CD4-positive, alpha-beta T cell treated with Interleukin-17A for 1 hour (primary cell): ENCODE results near the gene MAP3K5.

Experiments used
- DNase-seq: peaks from one replicate; pipeline ENCODE4 v3.0.0-alpha.2; 2020

Gene MAP3K5

DNA sequence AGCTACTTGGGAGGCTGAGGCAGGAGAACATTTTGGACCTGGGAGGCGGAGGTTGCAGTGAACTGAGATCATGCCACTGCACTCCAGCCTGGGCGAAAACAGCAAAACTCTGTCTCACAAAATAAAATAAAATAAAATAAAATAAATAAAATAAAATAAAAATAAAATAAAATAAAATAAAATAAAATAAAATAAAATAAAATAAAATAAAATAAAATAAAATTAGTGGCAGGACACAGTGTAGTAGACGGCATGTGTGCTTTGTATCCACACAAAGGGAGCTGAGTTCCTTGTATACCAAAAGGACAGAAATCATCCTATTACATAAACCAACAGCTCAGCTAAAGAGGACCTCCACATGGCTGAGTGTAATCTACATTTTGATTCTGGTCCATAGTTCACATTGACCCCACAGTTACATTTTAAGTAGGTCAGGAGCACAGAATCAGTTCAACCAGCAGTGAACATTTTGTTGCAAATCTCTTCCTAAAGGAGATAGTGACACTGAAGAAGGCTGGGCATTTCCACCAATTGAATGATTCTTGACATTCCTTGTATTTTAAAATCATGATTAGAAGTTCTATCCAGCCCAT, 150.3 kb downstream of the MAP3K5 start:
- DNase-seq = no peak

DNA sequence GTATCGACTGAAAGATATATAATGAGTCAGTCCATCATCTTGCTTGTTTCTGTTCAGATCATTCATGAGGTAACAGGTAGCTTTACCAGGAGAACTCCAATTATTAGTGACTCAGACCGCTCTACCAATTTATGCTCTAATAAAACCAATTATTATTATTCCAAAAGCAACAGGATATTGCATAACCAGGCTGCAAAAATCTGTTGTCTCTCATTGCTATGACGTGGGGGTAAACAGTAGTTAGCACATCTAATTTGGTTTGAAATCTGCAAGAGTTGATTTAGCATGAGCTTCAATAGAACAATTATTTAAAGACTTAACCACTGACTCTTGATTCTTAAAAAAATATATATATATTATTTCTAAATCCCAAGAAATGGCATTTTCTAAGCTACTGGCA, 151.1 kb downstream of the MAP3K5 start:
- no peak for DNase-seq

DNA sequence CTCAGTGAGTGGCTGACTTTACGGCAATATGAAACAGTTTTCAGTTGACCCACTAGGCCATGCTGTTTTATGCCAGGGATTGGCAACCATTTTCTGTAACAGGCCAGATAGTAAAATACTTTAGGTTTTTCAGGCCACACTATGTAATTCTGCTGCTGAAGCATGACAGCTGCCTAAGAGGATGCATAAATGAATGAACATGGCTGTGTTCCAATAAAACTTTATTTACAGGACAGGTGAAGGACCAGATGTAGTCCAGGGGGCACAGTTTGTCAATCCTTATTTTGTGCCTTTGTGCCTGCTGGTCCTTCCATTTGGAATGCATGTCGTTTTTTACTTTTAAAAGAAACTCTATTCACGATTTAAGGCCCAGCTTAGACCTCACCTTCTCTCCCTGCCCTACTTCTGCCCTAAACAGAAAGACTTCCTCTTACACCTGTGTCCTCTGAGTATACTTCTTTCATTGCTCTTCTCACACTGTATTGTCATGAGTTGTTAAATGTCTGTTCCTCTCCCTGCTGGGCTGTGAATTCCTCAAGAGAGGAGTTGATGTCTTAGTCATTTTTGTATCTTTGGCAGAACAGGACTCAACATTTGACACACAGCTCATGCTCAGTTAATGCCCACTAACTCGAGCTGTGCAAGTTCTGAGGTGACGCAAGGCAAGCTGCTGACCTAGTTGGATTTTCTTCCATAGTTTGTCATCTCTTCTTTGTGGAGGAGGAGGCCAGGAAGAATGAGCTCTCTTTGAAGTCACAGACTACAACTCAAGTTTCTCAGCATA, 152.0 kb downstream of the MAP3K5 start:
- no peak for DNase-seq

DNA sequence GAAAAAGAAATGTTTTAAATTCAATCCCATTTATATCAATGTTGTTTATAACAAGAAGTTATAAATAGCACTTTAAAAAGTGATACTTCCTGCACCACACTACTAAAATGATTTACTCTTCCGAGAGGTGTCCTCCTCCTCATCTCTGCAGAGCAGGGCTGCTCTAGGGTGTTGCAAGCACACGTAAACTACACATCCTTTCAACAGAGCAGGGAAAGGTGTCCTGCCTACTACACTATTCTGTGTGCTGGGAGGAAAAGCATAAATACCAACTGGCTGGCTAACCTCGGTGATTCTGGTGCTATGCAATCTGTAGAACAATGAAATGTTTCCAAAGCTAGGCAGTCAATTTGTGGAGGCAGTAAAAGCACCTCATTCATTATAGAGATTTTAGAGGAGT, 152.6 kb downstream of the MAP3K5 start:
- no peak for DNase-seq

DNA sequence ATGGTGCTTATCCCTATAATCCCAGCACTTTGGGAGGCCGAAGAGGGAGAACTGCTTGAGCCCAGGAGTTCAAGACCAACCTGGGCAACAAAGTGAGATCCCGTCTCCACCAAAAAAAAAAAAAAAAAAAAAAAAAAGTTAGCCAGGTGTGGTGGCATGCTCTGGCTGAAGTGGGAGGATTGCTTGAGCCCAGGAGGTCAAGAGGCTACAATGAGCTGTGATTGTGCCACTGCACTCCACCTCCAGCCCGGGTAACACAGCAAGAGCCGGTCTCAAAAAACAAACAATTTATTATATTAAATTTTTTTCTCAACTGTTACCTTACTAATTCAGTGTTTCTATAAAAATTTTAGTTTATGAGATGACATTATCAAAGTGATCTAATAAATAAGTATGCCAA, 156.7 kb downstream of the MAP3K5 start:
- DNase-seq = no peak

DNA sequence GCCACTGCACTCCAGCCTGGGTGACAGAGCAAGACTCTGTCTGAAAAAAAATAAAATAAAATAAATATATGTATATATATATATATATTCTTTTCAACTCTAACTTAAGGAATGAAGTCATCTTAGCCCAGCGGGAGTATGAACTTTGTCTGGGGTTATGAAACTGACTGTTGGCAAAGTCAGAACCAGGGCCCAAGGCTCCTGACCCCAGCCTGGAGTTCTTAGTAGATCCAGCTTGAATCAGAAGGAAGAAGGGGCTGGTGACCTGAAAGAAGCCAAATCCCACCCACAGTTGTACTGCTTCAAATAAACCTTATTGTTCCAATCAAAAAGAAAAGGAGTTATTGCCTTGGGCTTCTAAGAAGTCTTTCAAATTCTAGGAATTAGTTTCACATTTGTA, 158.9 kb downstream of the MAP3K5 start:
- no peak for DNase-seq

DNA sequence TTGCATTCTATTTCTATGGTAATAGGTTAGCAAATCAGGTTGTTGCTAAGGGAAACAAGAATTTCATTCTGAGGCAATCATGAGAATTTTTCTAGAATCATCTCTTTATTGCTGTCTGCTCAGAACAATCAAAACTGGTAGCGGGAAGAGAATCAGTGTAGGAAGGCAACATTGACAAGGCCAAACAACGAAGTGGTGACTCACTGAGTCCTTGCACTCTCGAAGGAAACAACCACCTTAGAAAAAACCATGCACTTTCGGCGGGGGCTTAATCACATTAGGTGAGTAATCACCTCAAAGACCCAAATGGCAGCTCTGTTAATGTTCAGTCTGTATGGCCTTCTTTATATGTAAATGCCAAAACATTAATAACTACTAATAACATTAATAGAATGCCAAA, 163.3 kb downstream of the MAP3K5 start:
- no peak for DNase-seq

DNA sequence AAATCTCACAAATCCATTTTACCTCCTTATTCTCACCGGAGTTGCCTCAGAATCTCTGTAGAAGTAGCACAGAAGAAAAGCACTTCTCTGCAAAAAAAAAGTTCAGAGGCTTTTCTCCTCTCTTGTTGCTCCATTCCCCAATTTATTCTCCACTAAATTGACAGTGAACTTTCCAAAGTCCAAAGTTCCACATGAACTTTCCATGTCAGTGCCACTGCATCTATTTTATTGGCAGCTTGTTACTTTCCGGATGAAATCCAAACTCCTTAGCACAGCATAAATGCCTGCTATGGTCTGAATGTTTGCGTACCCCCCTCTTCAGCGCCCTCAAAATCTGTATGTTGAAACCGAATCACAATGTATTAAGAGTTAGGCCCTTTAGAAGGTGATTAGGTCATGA, 165.1 kb downstream of the MAP3K5 start:
- DNase-seq = no peak

DNA sequence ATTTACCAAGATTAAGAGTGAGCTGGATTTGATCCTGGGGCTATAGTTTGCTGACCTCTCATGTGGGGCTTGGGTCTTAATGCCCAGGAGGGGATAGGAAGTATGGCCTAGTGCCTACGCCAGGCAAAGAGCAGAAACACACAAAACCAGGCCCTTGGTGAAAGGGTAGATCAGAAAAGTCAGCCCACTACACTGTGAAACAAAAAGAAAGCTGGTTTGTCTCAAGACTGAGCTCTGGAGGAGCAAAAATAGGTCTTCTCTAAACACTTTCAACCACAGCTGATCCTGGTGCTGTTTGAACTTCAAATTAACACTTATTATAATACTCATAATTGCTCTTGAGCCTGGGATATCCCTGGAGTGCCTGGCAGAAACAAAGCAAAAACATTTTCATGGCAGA, 167.0 kb downstream of the MAP3K5 start:
- DNase-seq = no peak

DNA sequence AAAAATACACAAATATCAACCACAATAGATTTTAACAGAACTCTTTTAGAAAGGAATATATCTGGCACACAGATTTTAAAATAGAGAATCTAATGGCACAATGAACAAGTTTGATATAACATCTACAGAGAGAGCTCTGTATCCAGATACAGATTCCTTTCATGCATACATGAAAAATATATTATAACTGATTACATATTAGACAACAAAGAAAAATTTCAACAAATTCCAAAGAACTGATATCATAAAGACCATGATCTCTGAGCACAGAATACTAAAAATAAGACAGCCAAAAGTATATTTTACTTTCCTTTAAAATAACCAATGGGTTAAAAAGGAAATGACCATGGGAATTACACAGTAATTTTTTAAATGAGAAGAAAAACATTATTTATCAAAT, 167.9 kb downstream of the MAP3K5 start:
- no peak for DNase-seq

DNA sequence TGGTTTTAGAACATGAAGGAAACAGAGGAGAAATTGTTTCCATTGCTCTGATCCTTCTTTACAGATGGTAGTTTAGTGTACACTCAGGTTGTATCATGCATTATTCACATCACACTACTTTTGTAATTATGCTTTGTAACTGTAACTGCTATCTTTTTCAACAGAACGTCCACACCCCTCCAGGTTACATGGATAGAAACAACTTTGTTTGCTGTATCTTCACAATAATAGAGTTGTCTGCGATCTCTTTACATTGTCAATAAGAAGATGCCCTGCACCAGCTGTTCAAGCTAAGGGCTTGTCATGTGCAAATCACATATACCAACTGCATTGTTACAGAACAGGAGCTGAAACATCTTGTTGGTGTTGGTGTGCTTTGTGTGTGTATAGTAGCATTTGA, 174.2 kb downstream of the MAP3K5 start:
- no peak for DNase-seq

DNA sequence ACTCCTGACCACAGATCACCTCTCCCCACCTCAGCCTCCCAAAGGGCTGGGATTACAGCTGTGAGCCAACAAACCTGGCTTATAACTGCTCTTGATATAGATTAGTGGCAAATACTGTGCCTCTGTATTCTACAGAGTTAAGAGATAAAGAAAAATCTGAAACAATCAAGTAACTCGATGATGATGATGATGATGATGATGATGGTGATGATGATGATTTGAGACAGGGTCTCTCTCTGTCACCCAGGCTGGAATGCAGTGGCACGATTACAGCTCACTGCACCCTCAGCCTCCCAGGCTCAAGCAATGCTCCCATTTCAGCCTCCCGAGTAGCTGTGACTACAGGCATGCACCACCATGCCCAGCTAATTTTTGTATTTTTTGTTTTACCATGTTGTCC, 175.8 kb downstream of the MAP3K5 start:
- DNase-seq = no peak

DNA sequence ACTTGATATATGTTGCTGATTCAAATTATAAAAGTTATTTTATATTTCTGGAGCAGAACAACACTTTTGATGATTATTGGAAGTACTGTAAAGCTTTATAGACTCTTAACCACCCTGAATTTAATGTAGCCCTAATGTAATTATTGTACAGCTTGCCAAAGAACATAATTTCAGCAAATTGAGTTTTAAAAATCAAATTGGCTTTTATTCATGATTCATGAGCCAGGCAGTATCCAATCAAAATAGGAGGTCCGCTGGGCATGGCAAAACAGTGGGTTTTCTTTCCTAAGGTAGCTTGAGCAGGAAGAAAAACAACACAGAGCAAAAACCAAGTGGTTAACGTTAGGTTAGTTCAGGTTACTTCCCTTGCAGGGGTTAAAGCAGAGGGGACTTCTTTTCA, 177.3 kb downstream of the MAP3K5 start:
- no peak for DNase-seq

DNA sequence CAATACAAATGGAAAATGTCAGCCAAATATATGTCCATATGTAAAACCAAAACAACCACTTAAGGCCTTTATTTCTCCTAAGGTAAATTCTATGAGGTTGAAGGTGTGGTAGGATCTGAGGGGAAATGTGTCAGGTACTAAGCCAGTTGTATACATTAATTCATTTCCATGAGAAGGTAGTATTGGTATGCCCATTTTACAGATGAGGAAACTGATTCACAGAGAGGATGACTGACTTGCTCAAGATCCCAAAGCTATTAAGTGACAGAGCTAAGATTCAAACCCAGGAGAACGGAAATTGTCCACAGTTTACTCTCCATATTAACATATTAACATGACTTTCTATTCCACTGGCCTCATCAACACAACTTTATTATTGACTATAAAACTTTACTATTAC, 177.9 kb downstream of the MAP3K5 start:
- DNase-seq = no peak

DNA sequence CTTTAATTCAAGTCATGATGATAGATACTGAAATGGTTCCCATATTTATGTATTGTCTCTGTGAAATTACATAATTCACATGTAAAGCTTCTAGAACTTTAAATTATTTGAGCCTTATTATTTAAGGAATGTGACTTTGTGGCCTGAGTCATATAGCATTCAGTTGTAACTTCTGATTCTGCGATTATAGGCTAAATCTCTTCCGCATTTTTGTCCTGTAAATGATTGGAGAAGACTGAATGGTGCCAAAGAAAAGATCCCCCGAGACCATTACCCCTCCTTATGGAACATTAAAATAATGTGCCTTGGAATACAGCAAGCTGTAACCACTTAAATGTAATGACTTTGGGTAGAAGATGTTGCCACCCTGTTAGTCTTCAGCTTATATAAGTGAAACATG, 178.8 kb downstream of the MAP3K5 start:
- no peak for DNase-seq

DNA sequence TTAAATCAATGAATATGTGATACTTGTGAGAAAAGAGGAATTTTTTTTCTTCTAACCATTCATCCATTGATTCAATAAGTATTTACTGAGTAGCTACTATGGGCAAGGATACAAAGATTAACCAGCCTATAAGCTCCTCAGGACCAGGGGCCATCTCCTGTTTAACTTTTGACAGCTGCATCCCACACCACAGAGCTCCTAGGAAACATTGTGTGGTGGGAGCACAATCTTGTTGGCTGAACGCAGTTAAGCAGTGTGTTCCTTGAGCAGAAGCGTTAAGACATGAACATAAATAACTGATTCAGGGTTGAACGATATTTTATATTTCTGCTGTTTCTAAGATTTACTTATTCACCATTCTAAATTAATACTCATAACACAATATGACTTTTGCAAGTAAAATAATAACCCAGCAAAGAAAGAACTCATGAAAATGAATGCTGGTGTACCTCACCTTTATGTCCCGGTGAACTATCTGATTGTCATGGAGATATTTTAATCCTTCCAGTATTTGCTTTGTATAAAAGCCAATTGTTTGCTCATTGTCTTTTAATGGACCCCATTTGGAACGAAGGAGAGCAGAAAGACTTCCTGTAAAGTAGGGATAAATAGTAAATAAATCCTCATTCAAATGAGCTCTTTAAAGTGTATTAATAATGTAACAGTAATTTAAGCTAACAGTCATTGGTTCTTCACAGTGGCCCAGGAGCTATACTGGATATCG, 179.4 kb downstream of the MAP3K5 start:
- DNase-seq = no peak

DNA sequence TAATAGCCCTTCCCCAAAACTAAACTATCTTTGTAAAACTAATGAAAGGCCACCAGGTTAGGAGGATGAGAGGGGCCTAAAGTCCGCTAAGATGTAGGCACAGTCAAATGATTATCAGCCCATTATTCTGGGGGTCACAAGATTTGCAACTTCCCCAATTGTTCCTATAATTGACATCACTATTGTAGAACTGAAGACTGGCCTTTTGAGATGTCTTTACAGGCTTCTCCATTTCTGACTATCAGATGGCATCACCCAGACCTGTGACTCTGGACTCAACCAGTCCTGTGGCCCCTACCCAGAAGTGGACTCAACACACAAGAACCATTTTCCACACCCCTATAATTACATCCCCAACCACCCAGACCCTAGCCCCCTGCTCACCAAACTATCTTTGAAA, 180.5 kb downstream of the MAP3K5 start:
- no peak for DNase-seq

DNA sequence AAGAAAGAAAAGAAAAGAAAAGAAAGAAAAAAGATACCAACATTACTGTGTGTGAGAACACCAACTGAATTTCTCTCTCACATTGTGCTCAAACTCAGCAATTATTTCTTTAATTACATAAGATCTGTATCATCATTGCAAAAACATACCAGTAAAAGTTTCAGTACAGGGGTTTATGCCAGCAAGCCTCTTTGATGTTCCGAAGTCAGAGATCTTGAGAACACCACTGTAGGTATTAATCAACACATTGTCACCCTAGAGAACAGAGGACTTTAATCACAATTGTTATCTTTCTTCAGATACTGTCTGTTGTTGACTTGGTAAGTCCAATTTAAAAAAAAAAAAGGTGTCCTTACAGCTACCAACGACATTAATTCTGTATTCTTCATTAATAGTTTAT, 181.1 kb downstream of the MAP3K5 start:
- no peak for DNase-seq

DNA sequence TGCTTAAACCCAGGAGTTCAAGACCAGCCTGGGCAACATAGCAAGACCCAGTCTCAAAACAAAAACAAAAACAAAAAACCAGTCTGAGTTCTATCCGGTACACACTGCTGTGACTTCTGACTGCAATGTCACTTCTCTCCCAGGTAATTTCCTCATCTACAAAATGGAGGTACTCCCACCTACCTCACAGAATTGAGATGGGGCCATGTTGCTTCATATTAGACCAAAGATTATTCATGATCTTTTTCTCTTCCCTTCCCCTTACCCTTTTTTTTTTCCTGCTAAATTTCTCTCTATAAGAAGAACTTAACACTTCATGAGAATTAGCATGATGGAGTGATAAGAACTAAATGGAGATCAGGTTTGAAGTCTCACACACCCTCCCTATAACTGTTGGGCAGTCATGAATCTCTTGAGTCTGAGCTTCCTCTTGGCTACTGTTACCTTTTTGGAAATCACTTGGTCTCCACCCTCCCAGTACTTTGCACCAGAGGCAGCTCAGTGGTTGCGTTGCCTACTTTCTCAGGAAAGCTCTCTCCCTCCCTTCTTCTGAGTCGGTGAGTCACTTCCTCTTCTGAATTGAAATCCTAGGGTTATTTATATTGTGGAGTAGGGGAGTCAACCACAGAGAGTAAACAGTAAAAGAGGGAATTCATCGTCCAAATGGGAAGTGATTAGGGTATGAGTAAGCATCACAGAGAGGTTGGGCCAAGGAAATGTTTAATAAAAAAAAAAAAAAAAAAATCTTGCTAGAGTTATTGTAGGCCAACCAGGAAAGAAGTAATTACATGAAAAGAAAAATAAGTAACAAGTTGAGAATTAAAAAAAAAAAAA, 182.2 kb downstream of the MAP3K5 start:
- no peak for DNase-seq

DNA sequence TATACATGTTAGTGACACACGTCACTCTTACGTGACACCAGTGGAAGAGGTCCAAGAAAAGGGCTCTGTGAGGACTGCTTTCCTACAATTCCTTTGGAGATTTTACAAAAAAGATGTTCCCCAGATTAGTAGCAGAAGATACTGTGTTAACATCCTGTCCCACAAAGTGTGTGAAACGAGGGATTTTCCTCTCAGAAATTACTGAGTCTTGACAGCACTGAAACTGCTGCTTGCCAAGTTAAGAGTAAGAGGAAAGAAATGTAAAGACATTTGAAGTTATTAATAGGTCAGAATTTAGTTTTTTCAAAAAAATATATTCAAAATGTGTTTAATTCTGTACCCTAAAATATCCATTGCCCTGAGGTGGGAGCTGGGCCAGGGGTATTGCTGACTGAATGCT, 183.3 kb downstream of the MAP3K5 start:
- DNase-seq = no peak

DNA sequence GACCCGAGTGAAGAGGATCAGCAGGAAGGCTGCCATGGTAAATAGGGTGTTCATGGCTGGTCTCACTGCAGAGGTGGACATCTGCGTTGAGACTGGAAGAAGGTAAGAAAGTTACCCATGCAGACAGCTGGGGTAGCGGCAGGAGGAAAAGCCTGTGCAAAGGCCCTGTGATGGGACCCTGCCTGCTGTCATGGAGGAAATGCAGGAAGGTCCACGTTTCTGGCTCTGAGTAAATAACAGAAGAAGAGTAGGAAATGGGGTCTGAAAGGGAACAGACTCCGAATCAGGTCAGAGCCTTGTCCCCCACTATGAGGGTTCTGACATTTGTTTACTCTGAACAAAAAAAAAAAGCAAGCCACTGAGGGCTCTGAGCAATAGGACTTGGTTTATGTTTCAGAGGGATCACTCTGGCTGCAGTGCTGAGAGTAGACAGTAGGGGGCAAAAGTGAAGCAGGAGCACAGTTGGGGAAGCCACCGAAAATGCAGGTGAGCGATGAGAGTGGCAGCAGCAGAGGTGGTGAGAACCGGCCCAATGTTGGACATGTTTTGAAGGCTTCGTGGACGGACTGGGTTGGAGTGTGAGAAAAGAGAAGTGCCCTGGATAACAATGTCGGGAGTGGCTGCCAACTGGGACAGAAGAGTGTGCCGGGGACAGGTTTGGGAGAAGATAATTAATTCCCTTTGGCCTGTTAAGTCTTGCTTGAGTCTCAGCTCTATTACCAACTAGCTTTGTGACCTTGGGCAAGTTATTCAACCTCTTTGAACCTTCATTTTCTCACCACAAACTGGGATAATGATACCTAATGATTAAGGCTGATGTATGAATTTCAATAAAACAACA, 184.1 kb downstream of the MAP3K5 start:
- DNase-seq = peak; percentile 85

DNA sequence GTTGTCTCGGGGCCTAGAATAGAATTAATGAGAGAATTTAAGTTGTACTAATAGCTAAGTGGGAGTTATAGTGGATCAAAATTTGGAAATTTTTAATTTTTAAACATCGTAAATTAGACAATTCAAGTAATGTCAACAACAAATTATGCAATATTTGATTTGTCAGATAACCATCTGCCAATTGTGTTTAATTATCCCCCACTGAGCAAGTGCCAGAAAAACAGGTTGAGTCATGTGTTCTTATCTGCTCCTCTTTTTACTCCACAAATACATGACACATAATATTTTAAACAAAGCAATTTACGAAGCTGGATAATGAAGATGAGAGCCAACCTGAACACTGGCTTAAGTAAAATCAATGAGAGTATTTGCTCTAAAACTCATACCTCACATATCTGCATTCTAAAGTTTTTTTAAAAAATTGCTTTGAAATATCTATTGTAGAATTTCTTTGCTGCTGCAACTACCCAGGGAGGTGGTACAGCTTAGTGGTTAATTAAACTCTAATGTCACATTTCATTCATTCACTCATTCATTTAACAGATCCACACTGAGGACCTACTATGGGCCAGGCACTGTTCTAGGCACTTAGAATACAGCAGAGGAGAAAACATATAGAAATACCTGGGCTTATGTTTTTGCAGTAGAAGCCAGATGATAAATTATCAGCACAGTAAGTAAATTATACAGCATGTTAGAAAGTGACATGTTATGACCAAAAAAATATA, 184.9 kb downstream of the MAP3K5 start:
- DNase-seq = no peak
